HCT116 (cell line): ENCODE measurements around the gene FBXL19. TPM values are rescaled to one million over a fixed set of nuclear protein-coding genes. Genes with fewer than 3 reads are reported as not detected.

Experiments used
- ATAC-seq: fragments of 200-7000 bp; cut with Tn5 transposase; 2 replicates; pipeline ENCODE4 v1.9.1; 2020; ENCODE audit warnings: mild to moderate bottlenecking, moderate library complexity
- BruUV-seq: library from RNA; stranded (reverse); fragments of 400-500 nt; replicated peaks from 2 replicates; lab custom pipeline; 2021; lab: Mats Ljungman, UMichigan
- CTCF ChIA-PET: fragments of 300-600 bp; sonication (Branson Sonifier 250); formaldehyde crosslinking; loops from one replicate; lab custom pipeline; 2021; ENCODE audit warnings: antibody characterized with exemption; lab: Charles Lee
- POLR2A ChIA-PET: fragments of 300-600, 350-600 bp; sonication (Branson Sonifier 250); formaldehyde crosslinking; loops from one replicate; lab custom pipeline; 2021; ENCODE audit warnings: antibody characterized with exemption; lab: Charles Lee
- RAD21 ChIA-PET, 2 experiments: fragments of 300-600 bp; sonication (Branson Sonifier 250); formaldehyde crosslinking; loops; one replicate each; lab custom pipeline; 2023; ENCODE audit warnings: low total read pairs in 2 of 2; ENCODE audit not compliant: uncharacterized antibody in 2 of 2, unreplicated experiment in 2 of 2, low non-redundant PET in 1 of 2; lab: Charles Lee
- DNase-seq: peaks from one replicate; pipeline ENCODE4 v3.0.0-alpha.2; 2010; ENCODE audit warnings: low read depth, low spot score
- H2AFZ ChIP-seq: fragments of 200-600 bp; shearing (Covaris generic), sonication (generic); 2 replicates; pipeline ENCODE4 v1.6.1; 2017; ENCODE audit warnings: low read depth, mixed run types, mixed read lengths, antibody characterized with exemption, low read length; ENCODE audit not compliant: poor library complexity, severe bottlenecking
- H3K27ac ChIP-seq: 2 replicates; pipeline ENCODE4 v1.5.1; 2012; ENCODE audit warnings: low read depth, low read length
- H3K27me3 ChIP-seq: fragments of 200-600 bp; sonication (generic); 2 replicates; pipeline ENCODE4 v1.6.1; 2016; ENCODE audit warnings: mixed run types, low read length, mixed read lengths; ENCODE audit not compliant: insufficient read depth
- H3K36me3 ChIP-seq, 2 experiments: fragments of 200-500 bp in 1 of 2; fragments of 200-600 bp in 1 of 2; sonication (Bioruptor generic) in 1 of 2; sonication (generic) in 1 of 2; 2 replicates each; pipeline versions ENCODE4 v1.5.1 to v1.6.1; 2014 to 2016; ENCODE audit warnings: low read length in 2 of 2, inconsistent platforms in 1 of 2, mixed read lengths in 1 of 2, mixed run types in 1 of 2; ENCODE audit not compliant: insufficient read depth in 2 of 2, control insufficient read depth in 1 of 2
- H3K4me1 ChIP-seq, 2 experiments: fragments of 200-600 bp in 1 of 2; sonication (generic) in 1 of 2; 2 replicates each; pipeline versions ENCODE4 v1.5.1 to v1.6.1; 2012 to 2017; ENCODE audit warnings: low read length in 2 of 2, inconsistent platforms in 1 of 2, mild to moderate bottlenecking in 1 of 2, mixed read lengths in 1 of 2, mixed run types in 1 of 2, moderate library complexity in 1 of 2; ENCODE audit not compliant: insufficient read depth in 2 of 2, control insufficient read depth in 1 of 2
- H3K4me2 ChIP-seq: fragments of 200-600 bp; sonication (generic); 2 replicates; pipeline ENCODE4 v1.6.1; 2017; ENCODE audit warnings: mixed run types, low read length, mixed read lengths
- H3K4me3 ChIP-seq, 2 experiments: fragments of 200-600 bp in 1 of 2; sonication (generic) in 1 of 2; replicated peaks in 1 of 2; 2 replicates each; pipeline ENCODE4 v1.5.1; 2011 to 2016; ENCODE audit warnings: low read length in 2 of 2, control low read depth in 1 of 2, low read depth in 1 of 2, mild to moderate bottlenecking in 1 of 2, mixed read lengths in 1 of 2, mixed run types in 1 of 2
- H3K79me2 ChIP-seq: fragments of 200-600 bp; sonication (generic); 2 replicates; pipeline ENCODE4 v1.6.1; 2017; ENCODE audit warnings: mild to moderate bottlenecking, mixed run types, low read length, moderate library complexity, mixed read lengths; ENCODE audit not compliant: insufficient read depth
- H3K9ac ChIP-seq: fragments of 200-600 bp; sonication (generic); 2 replicates; pipeline ENCODE4 v1.6.1; 2016; ENCODE audit warnings: low read length, mixed read lengths
- H3K9me2 ChIP-seq: fragments of 200-600 bp; sonication (generic), shearing (Covaris generic); 2 replicates; pipeline ENCODE4 v1.6.1; 2017; ENCODE audit warnings: mixed run types, mild to moderate bottlenecking, moderate library complexity; ENCODE audit not compliant: insufficient read depth
- H3K9me3 ChIP-seq, 2 experiments: fragments of 200-500 bp in 1 of 2; fragments of 200-600 bp in 1 of 2; sonication (Bioruptor generic) in 1 of 2; sonication (generic) in 1 of 2; 2 replicates each; pipeline ENCODE4 v1.6.1; 2014 to 2017; ENCODE audit warnings: low read length in 2 of 2, mixed read lengths in 2 of 2, inconsistent platforms in 1 of 2, low read depth in 1 of 2, mild to moderate bottlenecking in 1 of 2, mixed run types in 1 of 2, moderate library complexity in 1 of 2; ENCODE audit not compliant: control insufficient read depth in 1 of 2, insufficient read depth in 1 of 2
- H4K20me1 ChIP-seq: fragments of 200-600 bp; sonication (generic), shearing (Covaris generic); 2 replicates; pipeline ENCODE4 v1.6.1; 2017; ENCODE audit warnings: mixed run types, mild to moderate bottlenecking, moderate library complexity; ENCODE audit not compliant: insufficient read depth
- CBX3 ChIP-seq: IDR thresholded peaks from 2 replicates; pipeline ENCODE4 v1.6.1; 2012; ENCODE audit warnings: low read depth
- CEBPB ChIP-seq: IDR thresholded peaks from 2 replicates; pipeline ENCODE4 v1.6.1; 2012; ENCODE audit warnings: low read depth
- EZH2 ChIP-seq: fragments of 200-600 bp; sonication (generic); IDR thresholded peaks from 2 replicates; pipeline ENCODE4 v1.6.1; 2017; ENCODE audit warnings: antibody characterized with exemption, mixed run types
- FOSL1 ChIP-seq: IDR thresholded peaks from 2 replicates; pipeline ENCODE4 v1.6.1; 2012; ENCODE audit warnings: low read depth
- POLR2AphosphoS5 ChIP-seq: IDR thresholded peaks from 2 replicates; pipeline ENCODE4 v1.6.1; 2011; ENCODE audit warnings: mild to moderate bottlenecking, low read depth, low read length, moderate library complexity
- RAD21 ChIP-seq: IDR thresholded peaks from 2 replicates; pipeline ENCODE4 v1.6.1; 2012; ENCODE audit warnings: low read depth, mild to moderate bottlenecking
- SP1 ChIP-seq: IDR thresholded peaks from 2 replicates; pipeline ENCODE4 v1.6.1; 2012; ENCODE audit warnings: low read depth
- SRF ChIP-seq: IDR thresholded peaks from 2 replicates; pipeline ENCODE4 v1.6.1; 2012; ENCODE audit warnings: low read depth
- TCF7L2 ChIP-seq: IDR thresholded peaks from 2 replicates; pipeline ENCODE4 v1.7.0; 2011; ENCODE audit warnings: borderline replicate concordance, inconsistent platforms; ENCODE audit not compliant: insufficient read depth, insufficient read length; ENCODE audit errors: extremely low read depth
- intact Hi-C: fragments of 100-400 bp; cut with micrococcal nuclease; formaldehyde crosslinking; loops from 2 replicates; pipeline ENCODE4 v1.10.0; 2022
- total RNA-seq: library from RNA; stranded (reverse); gene quantifications from one replicate; pipeline ENCODE4 v1.2.1, GENCODE V29; 2021; ENCODE audit not compliant: unreplicated experiment
- TF ChIP-seq, protein P1 (sequence below), 3 experiments: fragments of 200-600 bp in 1 of 3; sonication (generic) in 1 of 3; IDR thresholded peaks in 2 of 3; conservative IDR thresholded peaks in 1 of 3; 2 replicates each; pipeline ENCODE4 v1.5.1; 2012 to 2017; ENCODE audit warnings: low read depth in 2 of 3, low read length in 2 of 3, antibody characterized with exemption in 1 of 3, borderline replicate concordance in 1 of 3, control low read depth in 1 of 3, mild to moderate bottlenecking in 1 of 3, mixed read lengths in 1 of 3, mixed run types in 1 of 3, moderate library complexity in 1 of 3; ENCODE audit not compliant: insufficient read depth in 1 of 3
- TF ChIP-seq, protein P2 (sequence below): IDR thresholded peaks from 2 replicates; pipeline ENCODE4 v1.6.1; 2012
- TF ChIP-seq, protein P3 (sequence below): IDR thresholded peaks from 2 replicates; pipeline ENCODE4 v1.6.1; 2012; ENCODE audit warnings: low read depth

The FBXL19 gene
- total RNA-seq, 1 experiment from 2014 or later: 45.2 TPM

DNA sequence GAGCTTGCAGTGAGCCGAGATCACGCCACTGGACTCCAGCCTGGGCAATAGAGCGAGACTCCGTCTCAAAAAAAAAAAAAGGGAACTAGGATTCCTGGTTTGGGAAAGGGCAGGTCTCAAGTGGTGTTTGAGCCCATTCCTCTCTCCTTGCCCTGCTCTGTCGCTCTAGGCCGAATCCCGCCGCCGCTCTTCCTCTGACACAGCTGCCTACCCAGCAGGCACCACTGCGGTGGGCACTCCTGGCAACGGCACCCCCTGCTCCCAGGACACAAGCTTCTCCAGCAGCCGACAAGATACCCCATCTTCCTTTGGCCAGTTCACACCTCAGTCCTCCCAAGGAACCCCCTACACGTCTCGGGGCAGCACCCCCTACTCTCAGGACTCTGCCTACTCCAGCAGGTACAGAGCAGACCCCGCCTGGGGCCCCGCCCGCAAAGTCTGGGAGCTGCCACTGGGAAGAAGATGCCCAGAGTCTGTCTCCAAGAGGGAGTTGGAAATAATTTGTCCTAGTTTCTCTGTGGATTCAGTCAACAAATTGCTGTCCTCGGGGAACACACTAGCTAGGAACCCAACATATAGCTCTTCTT is 40.6 kb downstream of the FBXL19 start:
- TF ChIP-seq FOSL1: no peak
- TF ChIP-seq SP1: no peak
- TF ChIP-seq, protein P1, sequence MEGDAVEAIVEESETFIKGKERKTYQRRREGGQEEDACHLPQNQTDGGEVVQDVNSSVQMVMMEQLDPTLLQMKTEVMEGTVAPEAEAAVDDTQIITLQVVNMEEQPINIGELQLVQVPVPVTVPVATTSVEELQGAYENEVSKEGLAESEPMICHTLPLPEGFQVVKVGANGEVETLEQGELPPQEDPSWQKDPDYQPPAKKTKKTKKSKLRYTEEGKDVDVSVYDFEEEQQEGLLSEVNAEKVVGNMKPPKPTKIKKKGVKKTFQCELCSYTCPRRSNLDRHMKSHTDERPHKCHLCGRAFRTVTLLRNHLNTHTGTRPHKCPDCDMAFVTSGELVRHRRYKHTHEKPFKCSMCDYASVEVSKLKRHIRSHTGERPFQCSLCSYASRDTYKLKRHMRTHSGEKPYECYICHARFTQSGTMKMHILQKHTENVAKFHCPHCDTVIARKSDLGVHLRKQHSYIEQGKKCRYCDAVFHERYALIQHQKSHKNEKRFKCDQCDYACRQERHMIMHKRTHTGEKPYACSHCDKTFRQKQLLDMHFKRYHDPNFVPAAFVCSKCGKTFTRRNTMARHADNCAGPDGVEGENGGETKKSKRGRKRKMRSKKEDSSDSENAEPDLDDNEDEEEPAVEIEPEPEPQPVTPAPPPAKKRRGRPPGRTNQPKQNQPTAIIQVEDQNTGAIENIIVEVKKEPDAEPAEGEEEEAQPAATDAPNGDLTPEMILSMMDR (IDR thresholded peaks at IDR 0.05 in 2 of 3, conservative IDR thresholded peaks at IDR 0.05 in 1 of 3; ENCODE audit: borderline replicate concordance in 1 of 3, insufficient read depth in 1 of 3, low read depth in 2 of 3, low read length in 2 of 3): no peak
- no peak for TF ChIP-seq TCF7L2
- TF ChIP-seq, protein P2, sequence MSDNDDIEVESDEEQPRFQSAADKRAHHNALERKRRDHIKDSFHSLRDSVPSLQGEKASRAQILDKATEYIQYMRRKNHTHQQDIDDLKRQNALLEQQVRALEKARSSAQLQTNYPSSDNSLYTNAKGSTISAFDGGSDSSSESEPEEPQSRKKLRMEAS: no peak
- TF ChIP-seq SRF: no peak
- no peak for TF ChIP-seq EZH2
- no peak for TF ChIP-seq CEBPB
- TF ChIP-seq, protein P3, sequence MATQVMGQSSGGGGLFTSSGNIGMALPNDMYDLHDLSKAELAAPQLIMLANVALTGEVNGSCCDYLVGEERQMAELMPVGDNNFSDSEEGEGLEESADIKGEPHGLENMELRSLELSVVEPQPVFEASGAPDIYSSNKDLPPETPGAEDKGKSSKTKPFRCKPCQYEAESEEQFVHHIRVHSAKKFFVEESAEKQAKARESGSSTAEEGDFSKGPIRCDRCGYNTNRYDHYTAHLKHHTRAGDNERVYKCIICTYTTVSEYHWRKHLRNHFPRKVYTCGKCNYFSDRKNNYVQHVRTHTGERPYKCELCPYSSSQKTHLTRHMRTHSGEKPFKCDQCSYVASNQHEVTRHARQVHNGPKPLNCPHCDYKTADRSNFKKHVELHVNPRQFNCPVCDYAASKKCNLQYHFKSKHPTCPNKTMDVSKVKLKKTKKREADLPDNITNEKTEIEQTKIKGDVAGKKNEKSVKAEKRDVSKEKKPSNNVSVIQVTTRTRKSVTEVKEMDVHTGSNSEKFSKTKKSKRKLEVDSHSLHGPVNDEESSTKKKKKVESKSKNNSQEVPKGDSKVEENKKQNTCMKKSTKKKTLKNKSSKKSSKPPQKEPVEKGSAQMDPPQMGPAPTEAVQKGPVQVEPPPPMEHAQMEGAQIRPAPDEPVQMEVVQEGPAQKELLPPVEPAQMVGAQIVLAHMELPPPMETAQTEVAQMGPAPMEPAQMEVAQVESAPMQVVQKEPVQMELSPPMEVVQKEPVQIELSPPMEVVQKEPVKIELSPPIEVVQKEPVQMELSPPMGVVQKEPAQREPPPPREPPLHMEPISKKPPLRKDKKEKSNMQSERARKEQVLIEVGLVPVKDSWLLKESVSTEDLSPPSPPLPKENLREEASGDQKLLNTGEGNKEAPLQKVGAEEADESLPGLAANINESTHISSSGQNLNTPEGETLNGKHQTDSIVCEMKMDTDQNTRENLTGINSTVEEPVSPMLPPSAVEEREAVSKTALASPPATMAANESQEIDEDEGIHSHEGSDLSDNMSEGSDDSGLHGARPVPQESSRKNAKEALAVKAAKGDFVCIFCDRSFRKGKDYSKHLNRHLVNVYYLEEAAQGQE: no peak
- TF ChIP-seq POLR2AphosphoS5: no peak
- TF ChIP-seq RAD21: no peak
- TF ChIP-seq CBX3: no peak
- ChIA-PET RAD21 (no interaction called here), POLR2A (no interaction called here), CTCF (no interaction called here)
- ATAC-seq: no peak
- BruUV-seq: no TSS peak
- Histone ChIP-seq H3K27me3 (no peaks in the 10 kb centered on the region), H3K4me2 (no peak overlapping the region), H3K9me2 (no peaks in the 10 kb centered on the region), H3K4me1 (peaks cover 4% of the 10 kb centered on the region in 2 experiments), H2AFZ (no peak overlapping the region), H3K79me2 (peaks cover 20% of the 10 kb centered on the region), H3K36me3 (peaks cover 71 to 75% of the 10 kb centered on the region in 2 experiments), H3K4me3 (no peak overlapping the region), H3K9ac (no peak overlapping the region), H3K27ac (no peak overlapping the region), H4K20me1 (no peaks in the 10 kb centered on the region), H3K9me3 (no peaks in the 10 kb centered on the region)
- intact Hi-C loops: no loop called here
- DNase-seq: no peak
